ENCODE measurements around the gene OR2T3.
"Not testable (repeated sequence)": the region's sequence is repeated elsewhere in the genome, so short reads cannot be mapped to it uniquely, and the experiment has no call there.

Gene OR2T3

DNA sequence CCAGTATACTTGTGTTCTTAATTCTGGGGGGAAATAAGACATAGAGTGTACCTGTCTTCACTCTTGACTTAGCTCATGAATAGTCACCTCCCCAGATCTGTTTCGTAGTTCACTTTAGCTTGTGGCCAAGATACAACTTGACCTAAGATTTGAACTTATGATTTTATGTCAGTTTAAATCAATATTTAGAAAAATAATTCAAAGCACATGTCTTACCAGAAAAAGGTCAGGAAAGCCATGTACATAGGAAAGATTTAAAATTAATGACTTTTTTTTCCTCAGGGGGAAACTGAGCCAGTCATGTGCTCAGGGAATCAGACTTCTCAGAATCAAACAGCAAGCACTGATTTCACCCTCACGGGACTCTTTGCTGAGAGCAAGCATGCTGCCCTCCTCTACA, at the start of gene OR2T3:
Gene OR2T3, plus strand, starts transcription at position 301 of the 400 bp plus-strand sequence. Its CDS starts 0 bp downstream, at position 301.
- DNase-seq: not testable (repeated sequence)

DNA sequence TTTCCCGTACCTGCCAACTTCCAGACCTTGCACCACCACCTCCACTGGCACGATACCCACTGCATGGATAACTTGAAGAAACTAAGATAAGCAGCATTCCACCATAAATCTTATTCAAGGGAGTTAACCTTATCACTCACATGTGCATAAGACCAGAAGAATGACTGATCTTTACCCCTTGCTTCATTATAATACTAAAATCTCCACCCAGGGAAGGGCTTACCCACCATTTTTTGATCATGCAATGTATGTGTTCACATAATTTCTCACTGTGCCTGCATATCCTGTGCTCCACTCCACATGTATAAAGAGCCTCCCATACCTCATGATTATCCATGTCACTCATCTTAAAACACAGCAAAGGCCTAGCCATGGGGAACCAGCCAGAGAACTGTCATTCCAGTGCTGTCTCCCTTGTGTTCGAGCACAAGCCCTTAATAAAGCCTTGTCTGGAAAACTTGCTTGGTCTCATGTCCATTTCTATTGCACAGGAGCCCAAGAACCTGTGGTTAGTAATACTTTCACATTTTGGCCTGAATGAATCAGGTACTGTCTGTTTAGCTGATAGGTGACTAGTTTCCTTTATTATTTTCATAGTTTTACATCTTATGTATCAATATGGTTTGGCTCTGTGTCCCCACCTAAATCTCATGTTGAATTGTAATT, 45.5 kb upstream of the OR2T3 start:
- not testable (repeated sequence) for DNase-seq

DNA sequence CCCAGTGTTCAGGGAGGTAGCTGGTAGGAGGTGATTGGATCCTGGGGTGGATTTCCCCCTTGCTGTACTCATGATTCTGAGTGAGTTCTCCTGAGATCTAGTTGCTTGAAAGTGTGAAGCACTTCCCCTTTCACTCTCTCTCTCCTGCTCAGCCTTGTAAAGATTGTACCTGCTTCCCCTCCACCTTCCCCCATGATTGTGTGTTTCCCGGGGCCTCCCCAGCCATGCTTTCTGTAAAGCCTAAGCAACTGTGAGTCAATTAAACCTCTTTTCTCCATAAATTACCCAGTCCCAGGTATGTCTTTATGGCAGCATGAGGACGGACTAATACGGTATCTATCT, 45.0 kb upstream of the OR2T3 start:
- not testable (repeated sequence) for DNase-seq

DNA sequence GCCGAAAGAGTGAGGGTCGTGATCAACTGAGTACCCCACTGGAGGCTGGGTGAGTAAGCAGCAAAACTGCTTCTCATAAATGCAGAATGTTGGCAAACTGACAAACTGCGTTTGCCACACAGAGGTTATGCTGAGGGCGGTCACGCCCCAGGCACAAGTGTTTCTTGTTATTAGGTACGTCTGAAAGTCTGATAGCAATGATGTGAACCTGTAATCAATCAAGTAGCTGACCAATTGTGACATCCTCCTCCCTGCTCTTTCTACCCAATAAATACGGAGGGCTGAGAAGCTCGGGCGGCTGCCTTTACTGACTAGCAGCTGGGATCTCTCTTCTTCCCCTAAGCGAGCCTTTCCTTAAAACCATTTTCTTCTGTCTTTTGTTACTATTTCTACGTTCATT, 41.5 kb upstream of the OR2T3 start:
- DNase-seq: not testable (repeated sequence)

GRCh38 chr1:248432201-248432600, 41.0 kb upstream of the OR2T3 start:
- DNase-seq: not testable (repeated sequence)

GRCh38 chr1:248433811-248434415, 39.2 kb upstream of the OR2T3 start:
- not testable (repeated sequence) for DNase-seq

DNA sequence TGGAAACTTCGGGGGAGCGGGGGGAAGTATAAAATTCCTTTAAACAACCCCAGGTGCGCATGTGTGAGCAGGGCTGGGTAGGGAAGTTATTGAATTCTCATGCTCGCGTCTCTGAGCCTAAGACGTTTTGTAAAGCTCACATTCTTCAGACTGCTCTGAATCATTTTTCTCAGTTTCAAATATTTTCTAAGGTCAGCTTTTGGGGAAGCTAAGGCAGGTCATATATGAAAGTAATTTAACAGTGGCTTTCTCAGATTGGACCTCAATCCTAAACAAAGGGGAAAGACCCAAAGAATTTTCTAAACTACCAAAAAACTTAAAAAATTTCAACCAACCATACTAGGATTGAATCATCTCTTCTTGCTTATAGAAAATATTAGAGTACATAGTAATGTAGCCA, 38.2 kb upstream of the OR2T3 start:
- not testable (repeated sequence) for DNase-seq

DNA sequence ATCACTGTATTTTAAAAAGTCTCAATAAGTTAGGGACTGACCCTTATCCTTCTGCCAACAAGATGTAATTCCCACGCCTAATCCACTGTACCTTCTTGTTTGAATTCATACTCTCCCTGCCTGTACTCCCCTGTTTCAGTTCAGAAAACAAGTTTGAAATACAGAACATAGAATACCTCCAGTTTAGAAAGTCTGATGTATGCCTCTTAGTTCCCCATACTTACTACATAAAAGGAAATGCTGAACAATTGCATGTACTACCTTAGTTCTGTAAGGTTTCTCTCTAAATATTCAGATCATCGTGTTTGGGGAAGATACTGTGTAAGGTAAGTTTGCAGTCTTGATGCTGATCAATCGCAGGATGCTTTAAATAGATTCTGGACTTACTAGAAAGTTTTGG, 36.8 kb upstream of the OR2T3 start:
- not testable (repeated sequence) for DNase-seq

GRCh38 chr1:248438668-248439067, 34.5 kb upstream of the OR2T3 start:
- not testable (repeated sequence) for DNase-seq

- not testable (repeated sequence) for DNase-seq
These were observed 33.9 kb upstream of the OR2T3 start for GRCh38 chr1:248439283-248439682.

- not testable (repeated sequence) for DNase-seq
These were observed 30.5 kb upstream of the OR2T3 start for GRCh38 chr1:248442500-248443277.

DNA sequence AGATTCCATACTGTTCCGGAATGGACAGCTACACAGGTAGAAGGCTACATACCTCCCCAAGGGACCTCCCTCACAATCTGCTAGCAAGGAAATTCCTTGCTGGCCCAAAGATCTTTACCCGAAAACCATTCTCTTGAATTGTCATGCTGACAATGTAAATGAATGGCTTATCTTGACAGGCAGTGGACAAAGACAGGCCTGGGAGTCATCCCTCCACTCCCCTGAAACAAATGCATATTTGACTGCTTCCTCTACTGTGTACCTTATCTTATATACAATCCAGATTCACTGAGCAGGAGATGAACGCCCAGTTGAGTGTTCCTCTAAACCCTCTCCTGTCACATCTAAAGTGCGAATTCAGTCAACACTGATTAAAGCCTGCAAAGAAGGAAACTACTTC, 28.5 kb upstream of the OR2T3 start:
- DNase-seq: not testable (repeated sequence)

DNA sequence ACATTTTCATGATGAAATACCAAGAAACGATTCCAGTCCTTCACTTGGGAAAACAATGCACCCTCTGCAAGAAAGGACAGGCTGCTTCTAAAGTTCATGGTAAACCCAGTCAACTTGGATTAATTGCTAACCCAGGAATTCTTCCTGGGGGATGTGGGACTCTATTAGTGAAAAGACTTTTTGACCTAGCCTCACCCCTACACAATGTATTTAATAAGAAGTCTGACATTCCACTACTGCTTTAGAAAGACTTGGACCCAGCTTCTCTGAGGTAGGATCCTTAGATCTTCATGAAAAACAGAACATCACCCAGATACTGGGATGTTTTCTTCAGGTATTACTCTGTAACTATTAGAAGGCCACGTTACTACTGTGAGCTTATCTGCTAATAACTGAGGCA, 27.8 kb upstream of the OR2T3 start, which contains the start of gene OR2T2:
Gene OR2T2, plus strand, starts transcription at position 239 of the 400 bp plus-strand sequence. CDS start 7,161 bp downstream, outside the sequence.
- not testable (repeated sequence) for DNase-seq

GRCh38 chr1:248448409-248449074, 24.6 kb upstream of the OR2T3 start:
- not testable (repeated sequence) for DNase-seq

DNA sequence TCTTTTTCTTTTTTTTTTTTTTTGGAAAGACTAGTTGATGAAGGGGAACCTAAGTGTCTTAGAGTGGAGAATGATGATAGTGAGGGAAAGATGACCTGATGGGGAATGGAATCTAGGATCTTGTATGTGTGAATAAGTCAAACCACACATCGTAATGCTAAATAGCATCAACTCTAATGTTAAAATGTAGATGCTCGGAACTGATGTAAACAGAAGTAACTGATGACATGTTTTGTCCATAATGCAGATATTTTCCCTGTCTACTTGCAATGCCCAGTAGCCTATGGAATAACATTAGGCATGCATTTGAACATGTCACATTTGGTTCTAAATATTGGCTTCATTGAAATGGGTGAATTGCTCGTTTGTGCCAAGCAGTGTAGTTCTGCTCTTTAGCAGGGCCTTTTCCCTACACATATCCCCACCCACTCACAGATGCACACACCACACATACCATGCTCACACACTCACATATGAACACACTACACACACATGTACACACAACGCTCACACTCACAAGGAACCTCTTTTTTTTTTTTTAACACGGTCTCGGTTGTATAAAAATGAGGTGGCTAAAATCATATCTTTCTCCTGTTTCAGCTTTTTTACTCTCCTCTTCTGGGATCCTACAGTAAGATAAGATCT, 23.2 kb upstream of the OR2T3 start:
- not testable (repeated sequence) for DNase-seq

DNA sequence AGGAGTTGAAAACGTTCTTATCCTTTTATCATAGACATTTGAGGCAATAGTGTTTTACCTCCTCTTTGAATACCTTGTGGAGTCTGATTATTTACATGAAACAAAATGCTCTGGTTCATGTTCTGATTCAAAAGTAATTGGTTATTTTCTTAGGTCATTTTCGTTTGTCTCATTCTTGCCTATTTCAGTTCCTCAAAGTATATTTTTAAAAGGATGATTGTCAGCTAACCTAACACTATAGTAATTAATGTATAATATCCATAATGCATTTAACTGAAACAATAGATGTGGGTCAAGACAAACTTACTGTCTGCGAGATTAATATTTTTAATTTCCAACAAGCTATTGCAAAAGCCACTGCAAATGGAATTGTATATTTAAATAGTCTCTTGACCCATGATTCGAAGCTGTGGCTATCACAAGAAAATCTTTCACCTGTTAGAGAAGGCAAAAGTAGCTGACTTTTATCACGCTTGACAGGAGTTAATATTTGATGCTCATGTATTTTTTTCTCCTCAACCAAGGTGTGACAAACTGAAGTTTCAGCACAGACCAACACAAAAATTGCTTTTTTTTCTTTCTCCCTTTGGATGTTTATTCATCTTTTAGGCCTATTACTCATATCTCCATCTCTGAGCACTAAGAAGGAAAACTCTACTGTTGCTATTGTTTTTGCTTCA, 22.5 kb upstream of the OR2T3 start:
- not testable (repeated sequence) for DNase-seq

GRCh38 chr1:248453619-248454018, 19.5 kb upstream of the OR2T3 start:
- not testable (repeated sequence) for DNase-seq

- not testable (repeated sequence) for DNase-seq
These were observed 18.1 kb upstream of the OR2T3 start for GRCh38 chr1:248455045-248455444.

- DNase-seq: not testable (repeated sequence)
These were observed 16.5 kb upstream of the OR2T3 start for GRCh38 chr1:248456635-248457034.

GRCh38 chr1:248459117-248459516, 14.0 kb upstream of the OR2T3 start:
- not testable (repeated sequence) for DNase-seq

DNA sequence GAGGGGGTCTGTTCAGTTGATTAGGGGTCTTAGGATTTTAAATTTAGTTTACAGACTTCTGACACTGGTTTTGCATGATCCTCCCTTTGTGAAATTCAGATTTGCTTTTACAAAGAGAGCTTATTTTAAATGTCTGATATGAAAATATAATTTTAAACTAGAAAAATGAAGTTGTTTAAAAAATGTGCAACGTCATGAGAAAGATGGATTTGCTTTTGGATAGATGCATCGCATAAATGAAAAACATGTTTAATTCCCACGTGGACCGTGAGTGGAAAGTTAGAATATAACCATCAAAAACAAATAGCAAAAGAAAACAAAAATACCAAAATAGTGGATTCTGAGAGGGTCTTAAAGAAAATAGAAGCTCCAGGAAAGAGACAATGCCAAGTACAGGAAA, 2.0 kb upstream of the OR2T3 start:
- DNase-seq: no peak

- not testable (repeated sequence) for DNase-seq
These were observed 1.0 kb upstream of the OR2T3 start for GRCh38 chr1:248472111-248472510.

All from CD4-positive, alpha-beta T cell treated with Interleukin-1 beta for 1 hour (primary cell).